ENCODE data around the gene LMTK3.

Gene LMTK3

GRCh38 chr19:48468772-48469288 is 42.8 kb downstream of the LMTK3 start:
- peak; percentile 100 for DNase-seq

GRCh38 chr19:48466561-48467325 is 44.9 kb downstream of the LMTK3 start:
- no peak for DNase-seq

GRCh38 chr19:48465215-48465614 is 46.4 kb downstream of the LMTK3 start:
- DNase-seq: peak; percentile 33

- peak; percentile 41 for DNase-seq
Observed at GRCh38 chr19:48461982-48462655, 49.5 kb downstream of the LMTK3 start.

- DNase-seq: no peak
Observed at GRCh38 chr19:48461651-48461981, 50.0 kb downstream of the LMTK3 start.

- no peak for DNase-seq
Observed at GRCh38 chr19:48458016-48458415, 53.6 kb downstream of the LMTK3 start.

- no peak for DNase-seq
Observed at GRCh38 chr19:48456864-48457263, 54.8 kb downstream of the LMTK3 start.

GRCh38 chr19:48455908-48456562 is 55.6 kb downstream of the LMTK3 start:
- DNase-seq: no peak

GRCh38 chr19:48455171-48455907 is 56.3 kb downstream of the LMTK3 start, which contains the start of gene KCNJ14:
Gene KCNJ14 (plus strand): TSS chr19:48455574. CDS start chr19:48461725, 6,151 bp downstream.
- no peak for DNase-seq

- DNase-seq: no peak
Observed at GRCh38 chr19:48454150-48454730, 57.4 kb downstream of the LMTK3 start.

- no peak for DNase-seq
Observed at GRCh38 chr19:48452289-48453190, 59.1 kb downstream of the LMTK3 start.

- DNase-seq: no peak
Observed at GRCh38 chr19:48451624-48452023, 60.0 kb downstream of the LMTK3 start.

- DNase-seq: no peak
Observed at GRCh38 chr19:48450863-48451262, 60.8 kb downstream of the LMTK3 start.

- DNase-seq: no peak
Observed at GRCh38 chr19:48450441-48450840, 61.2 kb downstream of the LMTK3 start.

- no peak for DNase-seq
Observed at GRCh38 chr19:48448563-48448962, 63.1 kb downstream of the LMTK3 start.

- DNase-seq: no peak
Observed at GRCh38 chr19:48446579-48446978, 65.1 kb downstream of the LMTK3 start.

GRCh38 chr19:48445606-48446481 is 65.8 kb downstream of the LMTK3 start, which contains the start of gene GRWD1:
Gene GRWD1 (plus strand): TSS chr19:48445983. CDS start chr19:48446006, 23 bp downstream.
- peak; percentile 98 for DNase-seq

- DNase-seq: no peak
Observed at GRCh38 chr19:48445256-48445605, 66.4 kb downstream of the LMTK3 start.

GRCh38 chr19:48444936-48445200 is 66.8 kb downstream of the LMTK3 start:
- DNase-seq: no peak

- no peak for DNase-seq
Observed at GRCh38 chr19:48444129-48444935, 67.3 kb downstream of the LMTK3 start.

Measured in activated CD4-positive, alpha-beta T cell treated with anti-CD3 and anti-CD28 coated beads, Interleukin-10, Interleukin-2, amounts not matched to agents 100 ng/mL and 50 ng/mL, durations not matched to agents 16 hours and 8 hours (primary cell).